Activated B cell treated with CpG ODN at 0.5 μM for 24 hours (primary cell): ENCODE results near the gene XRCC3. TPM values are rescaled to one million over a fixed set of nuclear protein-coding genes. Genes with fewer than 3 reads are reported as not detected.
A peak's percentile ranks its signal among the peaks of the same experiment; 100 is the strongest.

Experiments used
- ATAC-seq: fragments of 200-7000 bp; cut with Tn5 transposase; one replicate; pipeline ENCODE4 v1.10.0; 2021; ENCODE audit warnings: low read depth, mild to moderate bottlenecking, moderate library complexity
- CTCF ChIA-PET: fragments of 350-600 bp; sonication (Branson Sonifier 250); formaldehyde crosslinking; loops from one replicate; lab custom pipeline; 2021; ENCODE audit warnings: antibody characterized with exemption; lab: Charles Lee
- POLR2A ChIA-PET: fragments of 350-600 bp; sonication (Branson Sonifier 250); formaldehyde crosslinking; loops from one replicate; lab custom pipeline; 2021; ENCODE audit warnings: antibody characterized with exemption; lab: Charles Lee
- DNase-seq: peaks from one replicate; pipeline ENCODE4 v3.0.0; 2022
- H3K27ac Mint-ChIP-seq: one replicate; pipeline ENCODE4 v1.8.0; 2020; ENCODE audit warnings: mixed read lengths
- H3K27me3 Mint-ChIP-seq: one replicate; pipeline ENCODE4 v1.8.0; 2021; ENCODE audit warnings: mixed read lengths
- H3K36me3 Mint-ChIP-seq: one replicate; pipeline ENCODE4 v1.8.0; 2021; ENCODE audit warnings: low read depth, mixed read lengths
- H3K4me1 Mint-ChIP-seq: one replicate; pipeline ENCODE4 v1.8.0; 2021; ENCODE audit warnings: mixed read lengths
- H3K4me3 Mint-ChIP-seq: one replicate; pipeline ENCODE4 v1.8.0; 2020; ENCODE audit warnings: mild to moderate bottlenecking, mixed read lengths
- H3K9me3 Mint-ChIP-seq: one replicate; pipeline ENCODE4 v1.8.0; 2020; ENCODE audit warnings: mixed read lengths
- intact Hi-C: fragments of 100-400 bp; cut with micrococcal nuclease; formaldehyde crosslinking; loops from one replicate; pipeline ENCODE4 v1.15.1; 2024
- total RNA-seq: library from RNA; stranded (reverse); gene quantifications from 2 replicates; pipeline ENCODE4 v1.2.3, GENCODE V29; 2022
- TF ChIP-seq, protein P1 (sequence below): fragments of 200-600 bp; IDR thresholded peaks from one replicate; pipeline ENCODE4 v1.8.0; 2022; ENCODE audit warnings: antibody characterized with exemption, mild to moderate bottlenecking

XRCC3 gene
- total RNA-seq, 1 donor from 2014 or later: 26.0 TPM

DNA sequence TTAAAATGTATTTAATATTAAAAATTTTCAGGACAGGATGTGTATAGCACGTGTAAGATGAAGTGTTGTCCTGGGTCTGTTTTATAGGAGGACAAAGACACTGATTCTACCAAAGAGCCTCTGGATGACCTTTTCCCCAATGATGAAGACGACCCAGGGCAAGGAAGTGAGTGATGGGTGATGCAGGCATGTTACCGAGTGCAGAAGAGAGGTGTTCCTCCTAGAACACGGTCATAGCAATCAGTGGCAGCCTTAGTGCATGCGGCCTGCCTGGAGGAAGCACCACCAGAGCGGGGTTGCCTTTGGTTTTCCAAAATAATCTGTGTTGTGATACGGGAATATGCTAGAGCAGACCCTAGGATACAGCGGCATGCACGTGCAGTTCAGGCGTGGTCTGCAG is 53.2 kb downstream of the XRCC3 start:
- TF ChIP-seq, protein P1, sequence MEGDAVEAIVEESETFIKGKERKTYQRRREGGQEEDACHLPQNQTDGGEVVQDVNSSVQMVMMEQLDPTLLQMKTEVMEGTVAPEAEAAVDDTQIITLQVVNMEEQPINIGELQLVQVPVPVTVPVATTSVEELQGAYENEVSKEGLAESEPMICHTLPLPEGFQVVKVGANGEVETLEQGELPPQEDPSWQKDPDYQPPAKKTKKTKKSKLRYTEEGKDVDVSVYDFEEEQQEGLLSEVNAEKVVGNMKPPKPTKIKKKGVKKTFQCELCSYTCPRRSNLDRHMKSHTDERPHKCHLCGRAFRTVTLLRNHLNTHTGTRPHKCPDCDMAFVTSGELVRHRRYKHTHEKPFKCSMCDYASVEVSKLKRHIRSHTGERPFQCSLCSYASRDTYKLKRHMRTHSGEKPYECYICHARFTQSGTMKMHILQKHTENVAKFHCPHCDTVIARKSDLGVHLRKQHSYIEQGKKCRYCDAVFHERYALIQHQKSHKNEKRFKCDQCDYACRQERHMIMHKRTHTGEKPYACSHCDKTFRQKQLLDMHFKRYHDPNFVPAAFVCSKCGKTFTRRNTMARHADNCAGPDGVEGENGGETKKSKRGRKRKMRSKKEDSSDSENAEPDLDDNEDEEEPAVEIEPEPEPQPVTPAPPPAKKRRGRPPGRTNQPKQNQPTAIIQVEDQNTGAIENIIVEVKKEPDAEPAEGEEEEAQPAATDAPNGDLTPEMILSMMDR: no peak
- H3K27me3 Mint-ChIP-seq: no peaks in the 10 kb centered on the region
- H3K4me3 Mint-ChIP-seq: no peak overlapping the region
- peaks cover 75% of the 10 kb centered on the region for H3K36me3 Mint-ChIP-seq
- DNase-seq (no peak), ATAC-seq (no peak)
- no peaks in the 10 kb centered on the region for H3K4me1 Mint-ChIP-seq
- H3K27ac Mint-ChIP-seq: no peak overlapping the region
- ChIA-PET POLR2A (no interaction called here), CTCF (no interaction called here)
- no peaks in the 10 kb centered on the region for H3K9me3 Mint-ChIP-seq
- intact Hi-C loops: no loop called here

DNA sequence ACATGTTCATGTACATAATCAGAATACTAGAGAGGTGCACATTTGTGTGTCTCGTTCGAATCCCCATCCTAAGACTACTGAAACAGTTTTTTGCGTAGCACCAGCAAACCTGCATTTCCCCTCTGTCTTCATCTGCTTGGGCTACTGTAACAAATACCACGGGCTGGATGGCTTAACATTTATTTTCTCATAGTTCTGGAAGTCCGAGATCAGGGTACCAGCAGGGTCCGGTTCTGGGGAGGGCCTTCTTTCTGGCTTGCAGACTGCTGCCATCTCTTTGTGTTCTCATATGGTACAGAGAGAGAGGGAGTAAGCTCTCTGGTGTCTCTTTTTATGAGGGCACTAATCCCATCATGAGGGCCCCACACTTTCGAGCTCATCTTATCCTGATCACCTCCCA is 55.6 kb downstream of the XRCC3 start:
- CTCF ChIA-PET: no interaction called here
- POLR2A ChIA-PET: interaction anchor here (0.7 kb wide), 1 partner anchor 57 kb away, joined by 4 read pairs; no protein-coding TSS in a partner anchor
- Mint-ChIP-seq H3K36me3 (peaks cover 78% of the 10 kb centered on the region), H3K9me3 (no peaks in the 10 kb centered on the region), H3K4me3 (no peak overlapping the region), H3K4me1 (peaks cover 11% of the 10 kb centered on the region), H3K27ac (no peak overlapping the region), H3K27me3 (no peaks in the 10 kb centered on the region)
- intact Hi-C loops: no loop called here
- ATAC-seq: no peak
- TF ChIP-seq, protein P1: no peak
- DNase-seq: no peak

DNA sequence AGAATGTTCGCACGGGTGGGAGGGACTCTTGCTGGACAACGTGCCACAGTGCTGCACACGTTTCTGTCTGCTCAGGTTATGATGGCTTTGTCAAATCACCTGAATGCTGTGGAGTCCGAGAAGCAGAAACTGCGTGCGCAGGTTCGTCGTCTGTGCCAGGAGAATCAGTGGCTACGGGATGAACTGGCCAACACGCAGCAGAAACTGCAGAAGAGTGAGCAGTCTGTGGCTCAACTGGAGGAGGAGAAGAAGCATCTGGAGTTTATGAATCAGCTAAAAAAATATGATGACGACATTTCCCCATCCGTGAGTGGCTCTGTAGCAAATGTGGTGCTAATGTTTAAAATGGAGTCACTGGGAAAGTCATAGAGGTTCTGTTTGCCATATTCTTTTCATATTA is 57.8 kb downstream of the XRCC3 start:
- ChIA-PET POLR2A (no interaction called here), CTCF (no interaction called here)
- peaks cover 69% of the 10 kb centered on the region for H3K36me3 Mint-ChIP-seq
- no peaks in the 10 kb centered on the region for H3K27me3 Mint-ChIP-seq
- H3K27ac Mint-ChIP-seq: no peak overlapping the region
- ATAC-seq: no peak
- H3K4me1 Mint-ChIP-seq: peaks cover 16% of the 10 kb centered on the region
- no peak overlapping the region for H3K4me3 Mint-ChIP-seq
- no peaks in the 10 kb centered on the region for H3K9me3 Mint-ChIP-seq
- intact Hi-C loops: no loop called here
- DNase-seq: no peak
- TF ChIP-seq, protein P1: no peak

DNA sequence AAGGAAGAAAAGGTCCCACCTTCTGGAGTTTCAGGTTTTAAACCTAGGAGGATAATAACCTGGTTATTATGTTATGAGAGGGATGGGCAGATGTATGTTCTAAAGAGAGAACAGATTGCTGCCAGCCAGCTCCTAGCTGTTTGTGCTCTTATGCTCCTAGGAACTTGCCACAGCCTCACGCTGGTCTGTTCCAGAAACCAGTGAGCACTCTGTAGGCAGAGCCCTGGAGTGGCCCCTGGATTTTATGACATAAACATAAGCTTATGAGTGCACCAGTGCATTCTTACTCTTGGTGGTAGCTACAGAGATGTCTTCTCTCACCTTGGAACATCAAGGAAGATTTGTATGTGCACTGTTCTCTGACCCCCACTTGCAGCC is 58.5 kb downstream of the XRCC3 start:
- TF ChIP-seq, protein P1: no peak
- intact Hi-C loops: no loop called here
- Mint-ChIP-seq H3K4me3 (no peak overlapping the region), H3K27ac (no peak overlapping the region), H3K4me1 (peaks cover 18% of the 10 kb centered on the region), H3K27me3 (no peaks in the 10 kb centered on the region), H3K36me3 (peaks cover 64% of the 10 kb centered on the region), H3K9me3 (no peaks in the 10 kb centered on the region)
- DNase-seq (no peak), ATAC-seq (no peak)
- ChIA-PET CTCF (no interaction called here), POLR2A (no interaction called here)

DNA sequence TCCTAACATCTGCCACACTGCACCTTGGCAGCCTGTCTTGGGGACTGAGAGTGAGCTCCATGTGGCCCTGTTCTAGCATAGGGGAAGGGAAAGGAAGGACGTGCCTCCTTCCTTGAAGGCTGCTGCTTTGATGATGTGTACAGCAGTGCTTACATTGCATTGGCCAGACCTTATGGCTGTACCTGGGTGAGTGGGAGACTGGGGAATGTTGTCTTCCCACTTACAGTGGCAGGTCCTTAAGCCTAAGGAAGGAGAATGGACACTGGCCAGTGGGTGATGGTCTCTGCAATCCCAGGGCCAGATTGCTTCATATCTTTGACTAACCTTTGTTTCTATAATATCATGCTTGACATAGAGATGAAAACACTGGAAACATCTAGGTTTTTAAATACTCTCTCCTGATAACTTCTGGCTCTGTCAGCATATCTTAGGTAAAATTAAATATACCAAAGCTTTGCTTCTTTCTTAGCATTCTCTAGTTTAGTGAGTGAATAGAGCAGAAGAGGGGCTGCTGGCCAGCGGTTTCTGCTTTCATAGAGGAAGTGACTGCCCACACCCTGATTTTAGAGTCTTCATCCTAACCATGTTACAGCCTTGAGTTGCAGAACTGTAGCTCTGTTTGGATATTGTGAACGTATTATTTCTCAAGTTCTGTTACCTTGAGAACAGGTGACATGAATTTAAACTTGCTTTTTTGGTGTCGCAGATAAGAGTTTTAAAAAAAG is 59.1 kb downstream of the XRCC3 start:
- intact Hi-C loops: no loop called here
- Mint-ChIP-seq H3K27ac (peak overlapping the region; percentile 20), H3K4me3 (no peak overlapping the region), H3K27me3 (no peaks in the 10 kb centered on the region), H3K9me3 (no peaks in the 10 kb centered on the region), H3K36me3 (peaks cover 58% of the 10 kb centered on the region), H3K4me1 (peaks cover 18% of the 10 kb centered on the region)
- no peak for ATAC-seq
- DNase-seq: no peak
- ChIA-PET POLR2A (no interaction called here), CTCF (no interaction called here)
- TF ChIP-seq, protein P1: no peak
